CD14-positive monocyte (primary cell): ENCODE data around the gene ELMO1. TPM values are rescaled to one million over a fixed set of nuclear protein-coding genes. Genes with fewer than 3 reads are reported as not detected.

ENCODE experiments used
- DNase-seq, 3 donors: peaks; one replicate each; pipeline ENCODE4 v3.0.0-alpha.2; 2011 to 2022
- H2AFZ ChIP-seq: 2 replicates; pipeline ENCODE4 v1.6.0; 2012; ENCODE audit warnings: mild to moderate bottlenecking, low read depth, low read length, inconsistent platforms; ENCODE audit not compliant: insufficient read depth, poor library complexity, severe bottlenecking
- H3K27ac ChIP-seq, 2 donors: 1 replicate in 1 of 2; 2 replicates in 1 of 2; pipeline ENCODE4 v1.5.1; 2012 to 2013; ENCODE audit warnings: low read length in 2 of 2, control low read depth in 1 of 2, inconsistent platforms in 1 of 2, low read depth in 1 of 2, mild to moderate bottlenecking in 1 of 2
- H3K27me3 ChIP-seq, 2 donors: one replicate each; pipeline versions ENCODE4 v1.6.0 to v1.6.1; 2011 to 2013; ENCODE audit warnings: low read length in 2 of 2; ENCODE audit not compliant: control insufficient read depth in 2 of 2, insufficient read depth in 2 of 2
- H3K36me3 ChIP-seq, 2 donors: replicated peaks in 1 of 2; 1 replicate in 1 of 2; 2 replicates in 1 of 2; pipeline versions ENCODE4 v1.5.1 to v1.6.1; 2012 to 2013; ENCODE audit warnings: low read length in 2 of 2, control low read depth in 1 of 2, inconsistent platforms in 1 of 2, mild to moderate bottlenecking in 1 of 2; ENCODE audit not compliant: insufficient read depth in 2 of 2, control insufficient read depth in 1 of 2
- H3K4me1 ChIP-seq, 2 donors: 1 replicate in 1 of 2; 2 replicates in 1 of 2; pipeline versions ENCODE4 v1.5.1 to v1.6.1; 2012 to 2013; ENCODE audit warnings: low read length in 2 of 2, control low read depth in 1 of 2, inconsistent platforms in 1 of 2, mild to moderate bottlenecking in 1 of 2, moderate library complexity in 1 of 2; ENCODE audit not compliant: insufficient read depth in 2 of 2, control insufficient read depth in 1 of 2
- H3K4me2 ChIP-seq: replicated peaks from 2 replicates; pipeline ENCODE3; 2012; ENCODE audit warnings: low read length, moderate library complexity, mild to moderate bottlenecking; ENCODE audit not compliant: poor library complexity, severe bottlenecking; ENCODE audit errors: extremely low read depth
- H3K4me3 ChIP-seq, 3 experiments: fragments of 200-600 bp in 1 of 3; sonication (generic) in 1 of 3; replicated peaks in 1 of 3; 1 replicate in 2 of 3; 2 replicates in 1 of 3; pipeline ENCODE4 v1.5.1; 2011 to 2013; ENCODE audit warnings: low read length in 3 of 3, mild to moderate bottlenecking in 3 of 3, control low read depth in 2 of 3, low read depth in 2 of 3, inconsistent platforms in 1 of 3, moderate library complexity in 1 of 3
- H3K79me2 ChIP-seq: 2 replicates; pipeline ENCODE4 v1.6.0; 2012; ENCODE audit warnings: mild to moderate bottlenecking, control low read depth, inconsistent platforms, low read length, moderate library complexity; ENCODE audit not compliant: insufficient read depth
- H3K9ac ChIP-seq: 2 replicates; pipeline ENCODE4 v1.6.0; 2017; ENCODE audit warnings: low read length, mild to moderate bottlenecking; ENCODE audit not compliant: insufficient read depth, poor library complexity, severe bottlenecking
- H3K9me3 ChIP-seq, 2 donors: replicated peaks in 1 of 2; 1 replicate in 1 of 2; 2 replicates in 1 of 2; pipeline versions ENCODE4 v1.5.1 to v1.6.1; 2012 to 2013; ENCODE audit warnings: low read length in 2 of 2, control low read depth in 1 of 2; ENCODE audit not compliant: control insufficient read depth in 1 of 2, insufficient read depth in 1 of 2
- H4K20me1 ChIP-seq: 2 replicates; pipeline ENCODE4 v1.6.0; 2012; ENCODE audit warnings: mild to moderate bottlenecking, low read length, control low read depth, moderate library complexity; ENCODE audit not compliant: insufficient read depth
- H3K27ac Mint-ChIP-seq, 7 donors: one replicate each; pipeline ENCODE4 v1.8.0; 2020; ENCODE audit warnings: mild to moderate bottlenecking in 7 of 7, mixed read lengths in 7 of 7, moderate library complexity in 6 of 7, inconsistent platforms in 2 of 7
- H3K27me3 Mint-ChIP-seq, 3 donors: one replicate each; pipeline ENCODE4 v1.8.0; 2021 to 2022; ENCODE audit warnings: low read depth in 3 of 3, mild to moderate bottlenecking in 3 of 3, mixed read lengths in 3 of 3, moderate library complexity in 3 of 3, inconsistent platforms in 1 of 3
- H3K36me3 Mint-ChIP-seq, 2 donors: one replicate each; pipeline ENCODE4 v1.8.0; 2020; ENCODE audit warnings: mixed read lengths in 2 of 2, inconsistent platforms in 1 of 2, mild to moderate bottlenecking in 1 of 2
- H3K4me1 Mint-ChIP-seq: one replicate; pipeline ENCODE4 v1.8.0; 2020; ENCODE audit warnings: mild to moderate bottlenecking, mixed read lengths
- H3K4me3 Mint-ChIP-seq, 2 donors: one replicate each; pipeline ENCODE4 v1.8.0; 2020; ENCODE audit warnings: mild to moderate bottlenecking in 2 of 2, mixed read lengths in 2 of 2, moderate library complexity in 1 of 2
- H3K9me3 Mint-ChIP-seq, 7 donors: one replicate each; pipeline ENCODE4 v1.8.0; 2020 to 2022; ENCODE audit warnings: mixed read lengths in 7 of 7, mild to moderate bottlenecking in 6 of 7, moderate library complexity in 6 of 7, inconsistent platforms in 2 of 7
- WGBS: methylation state at CpG from one replicate; pipeline ENCODE4 v1.1.5; 2013; ENCODE audit warnings: missing lambda C conversion rate; ENCODE audit not compliant: insufficient coverage; 5-methylcytosine and 5-hydroxymethylcytosine counted together
- intact Hi-C, 2 donors: fragments of 100-400 bp; cut with micrococcal nuclease; formaldehyde crosslinking; loops; one replicate each; pipeline versions ENCODE4 v1.15.0 to v1.15.1; 2023
- polyA plus RNA-seq, 3 donors: library from polyadenylated mRNA; depleted of rRNA in 1 of 3; unstranded in 2 of 3; stranded (reverse) in 1 of 3; fragments of 300-500 nt in 2 of 3; fragments of >200 nt in 1 of 3; fragmentation: Illumina TruSeq in 2 of 3; gene quantifications; 1 replicate in 2 of 3; 2 replicates in 1 of 3; pipeline ENCODE4 v1.2.3, GENCODE V29; 2012 to 2021
- TF ChIP-seq, protein P1 (sequence below): fragments of 200-600 bp; IDR thresholded peaks from one replicate; pipeline ENCODE4 v1.8.0; 2022; ENCODE audit warnings: antibody characterized with exemption, mild to moderate bottlenecking

The ELMO1 gene
- polyA plus RNA-seq, 3 donors, result 46.6 to 50.2 (median 46.7) TPM

DNA sequence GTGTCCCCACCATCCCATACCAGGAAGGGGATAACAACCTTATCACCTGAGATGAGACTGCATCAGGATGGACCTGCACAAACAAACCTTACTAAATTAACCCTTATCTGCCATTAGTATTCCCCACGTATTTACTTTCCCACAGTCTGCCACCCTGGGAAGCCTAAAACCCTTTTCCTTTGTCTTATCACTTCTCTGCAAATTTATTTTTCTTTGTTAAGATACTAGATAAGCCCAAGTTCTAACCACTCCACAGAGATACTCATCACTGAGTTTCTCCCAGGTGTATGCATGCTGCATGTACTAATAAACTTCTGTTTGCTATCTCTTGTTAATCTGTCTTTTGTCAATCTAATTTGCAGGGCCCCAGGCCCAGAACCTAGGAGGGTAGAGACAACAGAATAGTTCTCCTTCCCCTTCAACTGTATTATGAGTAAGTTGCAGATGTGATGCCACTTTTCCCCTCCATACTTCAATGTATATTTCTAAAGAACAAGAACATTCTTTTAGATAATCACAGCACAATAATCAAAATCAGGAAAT, 66.0 kb downstream of the ELMO1 start:
- no peaks in the 10 kb centered on the region for H3K36me3 ChIP-seq
- Mint-ChIP-seq H3K27ac (peak overlapping the region in 1 of 7 donors; percentile 68), H3K4me3 (no peak overlapping the region), H3K36me3 (peaks cover 6 to 10% of the 10 kb centered on the region in 2 donors), H3K4me1 (peaks cover 30% of the 10 kb centered on the region), H3K27me3 (no peaks in the 10 kb centered on the region), H3K9me3 (peaks cover 0 to 8% (median 3%) of the 10 kb centered on the region in 7 donors)
- peaks cover under 1 to 1% of the 10 kb centered on the region in 2 donors for H3K9me3 ChIP-seq
- WGBS, result no CpG with 5 or more reads among the region's 1 CpG
- no peak overlapping the region for H2AFZ ChIP-seq
- intact Hi-C loops, result no loop called here
- DNase-seq, result no peak
- H3K4me3 ChIP-seq, result no peak overlapping the region
- H3K4me2 ChIP-seq, result no peak overlapping the region
- peaks cover 19 to 21% of the 10 kb centered on the region in 2 donors for H3K4me1 ChIP-seq
- no peaks in the 10 kb centered on the region for H3K27me3 ChIP-seq
- H3K27ac ChIP-seq, result no peak overlapping the region
- H4K20me1 ChIP-seq, result peaks cover 14% of the 10 kb centered on the region
- peaks cover 74% of the 10 kb centered on the region for H3K79me2 ChIP-seq
- TF ChIP-seq, protein P1, sequence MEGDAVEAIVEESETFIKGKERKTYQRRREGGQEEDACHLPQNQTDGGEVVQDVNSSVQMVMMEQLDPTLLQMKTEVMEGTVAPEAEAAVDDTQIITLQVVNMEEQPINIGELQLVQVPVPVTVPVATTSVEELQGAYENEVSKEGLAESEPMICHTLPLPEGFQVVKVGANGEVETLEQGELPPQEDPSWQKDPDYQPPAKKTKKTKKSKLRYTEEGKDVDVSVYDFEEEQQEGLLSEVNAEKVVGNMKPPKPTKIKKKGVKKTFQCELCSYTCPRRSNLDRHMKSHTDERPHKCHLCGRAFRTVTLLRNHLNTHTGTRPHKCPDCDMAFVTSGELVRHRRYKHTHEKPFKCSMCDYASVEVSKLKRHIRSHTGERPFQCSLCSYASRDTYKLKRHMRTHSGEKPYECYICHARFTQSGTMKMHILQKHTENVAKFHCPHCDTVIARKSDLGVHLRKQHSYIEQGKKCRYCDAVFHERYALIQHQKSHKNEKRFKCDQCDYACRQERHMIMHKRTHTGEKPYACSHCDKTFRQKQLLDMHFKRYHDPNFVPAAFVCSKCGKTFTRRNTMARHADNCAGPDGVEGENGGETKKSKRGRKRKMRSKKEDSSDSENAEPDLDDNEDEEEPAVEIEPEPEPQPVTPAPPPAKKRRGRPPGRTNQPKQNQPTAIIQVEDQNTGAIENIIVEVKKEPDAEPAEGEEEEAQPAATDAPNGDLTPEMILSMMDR, result no peak
- no peak overlapping the region for H3K9ac ChIP-seq

- H3K36me3 Mint-ChIP-seq, result peaks cover 16 to 22% of the 10 kb centered on the region in 2 donors
- peaks cover 92% of the 10 kb centered on the region for H3K79me2 ChIP-seq
- peaks cover 32% of the 10 kb centered on the region for H4K20me1 ChIP-seq
- peaks cover 10% of the 10 kb centered on the region in 2 donors for H3K4me1 ChIP-seq
- WGBS, result 93% methylated on average over 4 of the region's 4 CpGs
- no peaks in the 10 kb centered on the region for H3K27me3 ChIP-seq
- no peak for DNase-seq
- no peak overlapping the region for H3K4me2 ChIP-seq
- no peaks in the 10 kb centered on the region for H3K27me3 Mint-ChIP-seq
- TF ChIP-seq, protein P1, result no peak
- H3K36me3 ChIP-seq, result peaks cover 0 to 15% of the 10 kb centered on the region in 2 donors
- no peak overlapping the region for H3K4me3 ChIP-seq
- no peak overlapping the region for H2AFZ ChIP-seq
- H3K9me3 Mint-ChIP-seq, result peaks cover 9 to 18% (median 15%) of the 10 kb centered on the region in 7 donors
- H3K4me3 Mint-ChIP-seq, result no peak overlapping the region
- peaks cover 10 to 17% of the 10 kb centered on the region in 2 donors for H3K9me3 ChIP-seq
- H3K4me1 Mint-ChIP-seq, result peaks cover 17% of the 10 kb centered on the region
- intact Hi-C loops, result no loop called here
- H3K9ac ChIP-seq, result no peak overlapping the region
- H3K27ac Mint-ChIP-seq, result no peak overlapping the region
- no peak overlapping the region for H3K27ac ChIP-seq
Observed at GRCh38 chr7:37380831-37381230, 67.8 kb downstream of the ELMO1 start.
